Measurements from ENCODE around the gene RAD51.

The RAD51 gene

DNA sequence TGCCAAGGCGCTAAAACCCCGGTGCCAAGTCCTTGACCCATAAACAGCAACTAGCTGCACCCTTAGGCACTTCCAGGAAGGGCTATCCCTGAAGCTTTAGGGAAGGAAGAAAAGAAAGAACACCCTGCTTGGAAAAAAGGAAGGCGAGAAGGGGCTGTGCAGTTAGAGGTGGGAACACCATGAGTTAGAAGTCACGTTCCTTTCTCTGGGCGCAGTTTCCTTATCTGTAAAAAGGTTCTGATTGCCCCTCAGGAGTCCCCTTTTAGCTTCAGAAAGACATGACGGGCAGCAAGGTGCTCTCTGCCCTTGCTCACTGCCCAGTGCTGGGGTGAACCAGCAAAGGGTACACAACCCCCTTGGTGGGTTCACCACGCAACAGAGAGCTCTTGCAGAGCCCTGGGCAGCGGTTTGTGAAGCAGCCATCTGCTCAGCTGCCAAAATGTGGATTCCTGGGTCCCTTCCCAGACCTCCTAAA, 69.7 kb downstream of the RAD51 start:
- DNase-seq: no peak

DNA sequence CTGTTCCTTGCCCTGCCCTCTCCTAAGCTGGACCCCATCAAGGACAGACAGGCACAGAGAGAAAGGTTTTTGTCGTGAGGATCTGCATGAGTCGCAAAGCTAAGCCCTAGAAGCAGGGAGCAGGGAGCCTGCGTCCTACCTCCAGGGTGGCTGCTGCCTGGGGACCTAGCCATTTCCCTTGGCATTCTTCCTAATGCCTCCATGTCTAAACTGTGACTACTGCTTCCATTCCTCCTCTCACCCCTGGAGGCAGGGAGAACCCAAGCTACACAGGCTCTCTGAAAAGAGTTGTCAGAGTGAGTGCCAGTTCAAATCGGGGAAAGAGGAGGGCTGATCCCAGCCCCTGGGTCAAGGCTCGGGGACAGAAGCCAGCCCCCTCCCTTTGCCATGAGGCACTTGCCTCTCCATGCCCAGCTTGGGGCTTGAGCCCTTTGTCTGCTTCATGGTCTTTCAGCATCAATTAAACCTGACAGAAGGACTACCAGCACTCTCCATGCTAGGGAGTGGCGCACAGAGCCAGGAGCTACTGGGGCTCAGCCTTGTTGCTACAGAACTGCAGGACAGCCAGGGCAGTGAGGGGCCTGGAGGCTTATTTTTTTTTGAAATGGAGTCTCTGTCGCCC, 71.3 kb downstream of the RAD51 start:
- DNase-seq: peak; percentile 49

DNA sequence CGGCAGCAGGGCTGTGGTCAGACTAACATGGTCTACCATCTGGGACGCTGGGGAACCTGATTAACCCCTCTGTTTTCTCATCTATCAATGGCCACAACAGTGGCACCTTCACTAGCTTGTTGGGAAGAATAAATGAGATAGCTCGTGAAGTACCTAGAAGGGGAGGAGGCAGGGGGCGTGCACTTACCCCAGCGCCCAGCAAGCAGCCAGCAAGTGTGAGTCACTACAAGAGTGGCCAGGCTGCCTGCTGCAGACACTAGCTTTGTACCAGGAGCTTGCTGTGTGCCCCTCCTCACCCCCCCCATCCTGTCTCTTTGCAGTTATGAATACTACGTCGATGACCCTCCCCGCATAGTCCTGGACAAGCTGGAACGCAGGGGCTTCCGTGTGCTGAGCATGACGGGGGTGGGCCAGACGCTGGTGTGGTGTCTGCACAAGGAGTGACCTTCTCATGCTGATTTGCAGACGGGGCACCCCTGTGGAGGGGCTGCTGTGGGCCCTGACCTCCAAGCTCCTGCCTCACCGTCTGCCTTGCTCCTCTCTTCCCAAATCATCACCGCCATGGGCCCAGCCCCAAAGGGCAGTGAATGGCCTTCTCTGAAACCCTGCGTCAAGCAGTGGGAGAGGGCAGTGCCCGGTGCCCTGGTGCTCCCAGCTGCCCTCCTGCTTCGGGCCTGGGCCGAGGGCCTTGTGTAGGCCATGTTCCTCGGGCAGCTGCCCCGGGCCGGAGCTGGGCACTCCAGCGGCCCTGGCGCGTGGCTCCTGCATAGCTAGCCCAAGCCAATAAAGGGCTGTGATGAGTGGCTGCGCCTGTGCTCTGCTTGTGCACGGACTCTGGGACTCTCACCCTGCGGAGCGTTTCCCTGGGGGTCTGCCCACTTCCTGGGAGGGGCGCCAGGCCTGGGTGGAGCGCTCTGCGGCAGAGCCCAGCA, 72.2 kb downstream of the RAD51 start:
- no peak for DNase-seq

DNA sequence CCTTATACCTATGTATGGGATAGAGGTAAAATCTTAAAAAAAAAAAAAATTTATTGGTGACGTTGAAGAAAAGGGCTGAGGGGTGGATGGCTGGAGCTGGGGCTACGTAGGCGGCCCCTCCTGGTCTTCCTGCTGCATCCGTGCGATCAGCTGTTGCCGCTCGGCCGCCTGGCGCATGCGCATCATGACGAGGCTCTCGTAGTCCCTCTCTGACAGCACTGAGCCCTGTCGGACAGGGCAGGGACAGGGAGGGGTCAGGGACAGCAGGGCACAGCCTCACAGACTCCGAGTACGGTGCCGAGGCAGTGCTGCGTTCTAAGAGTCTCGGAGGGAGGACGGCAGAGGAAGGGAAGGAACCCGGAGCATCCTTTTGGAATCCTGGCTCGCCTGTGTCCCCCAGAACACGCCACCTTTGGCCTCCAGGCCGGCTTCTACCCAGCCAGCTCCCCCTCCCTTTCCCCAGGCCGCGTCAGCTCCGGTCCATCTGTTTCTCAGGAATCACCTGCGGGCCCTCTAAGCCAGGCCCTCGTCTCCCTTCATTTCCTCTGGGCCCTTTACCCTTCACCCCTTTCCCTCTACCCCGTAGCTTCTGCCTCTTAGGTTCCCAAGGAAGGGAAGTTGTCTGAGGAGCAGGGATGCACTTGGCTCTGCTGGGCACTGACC, 73.0 kb downstream of the RAD51 start:
- no peak for DNase-seq

DNA sequence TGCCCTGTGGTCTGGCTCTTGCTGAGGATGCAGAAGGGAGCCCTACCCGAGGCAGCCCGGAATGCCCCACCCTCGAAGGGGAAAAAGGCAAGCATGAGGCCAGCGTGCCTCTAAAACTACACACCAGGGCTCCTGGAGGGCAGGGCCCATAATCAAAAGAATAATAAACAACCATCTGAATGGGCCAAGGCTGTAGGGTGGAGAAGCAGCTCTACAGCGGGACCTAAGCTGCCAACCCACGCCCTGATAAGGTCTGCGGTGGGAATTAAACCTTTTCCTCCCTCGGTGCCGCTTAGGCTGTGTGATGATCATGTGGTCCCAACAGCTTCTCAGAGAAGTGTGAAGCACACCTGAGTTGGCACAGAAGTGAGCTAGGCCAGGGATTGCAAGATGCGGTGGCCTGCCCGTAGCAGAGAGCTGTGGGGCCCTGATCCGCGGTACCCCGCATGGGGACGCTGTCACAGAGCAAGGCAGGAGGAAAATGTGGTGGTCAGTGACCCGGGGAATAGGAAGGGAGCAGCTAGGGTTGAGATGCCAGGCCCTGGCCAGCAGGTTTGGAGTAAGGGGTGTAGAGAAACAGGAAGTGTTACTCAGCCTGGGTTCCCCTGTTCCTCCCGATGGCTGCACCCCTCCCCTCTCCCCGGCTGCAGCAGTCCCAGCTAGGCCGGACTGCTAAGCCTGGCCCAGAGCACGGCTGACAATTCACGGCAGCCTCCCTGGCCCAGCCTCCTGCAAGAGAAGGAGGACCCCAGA, 73.7 kb downstream of the RAD51 start:
- no peak for DNase-seq

DNA sequence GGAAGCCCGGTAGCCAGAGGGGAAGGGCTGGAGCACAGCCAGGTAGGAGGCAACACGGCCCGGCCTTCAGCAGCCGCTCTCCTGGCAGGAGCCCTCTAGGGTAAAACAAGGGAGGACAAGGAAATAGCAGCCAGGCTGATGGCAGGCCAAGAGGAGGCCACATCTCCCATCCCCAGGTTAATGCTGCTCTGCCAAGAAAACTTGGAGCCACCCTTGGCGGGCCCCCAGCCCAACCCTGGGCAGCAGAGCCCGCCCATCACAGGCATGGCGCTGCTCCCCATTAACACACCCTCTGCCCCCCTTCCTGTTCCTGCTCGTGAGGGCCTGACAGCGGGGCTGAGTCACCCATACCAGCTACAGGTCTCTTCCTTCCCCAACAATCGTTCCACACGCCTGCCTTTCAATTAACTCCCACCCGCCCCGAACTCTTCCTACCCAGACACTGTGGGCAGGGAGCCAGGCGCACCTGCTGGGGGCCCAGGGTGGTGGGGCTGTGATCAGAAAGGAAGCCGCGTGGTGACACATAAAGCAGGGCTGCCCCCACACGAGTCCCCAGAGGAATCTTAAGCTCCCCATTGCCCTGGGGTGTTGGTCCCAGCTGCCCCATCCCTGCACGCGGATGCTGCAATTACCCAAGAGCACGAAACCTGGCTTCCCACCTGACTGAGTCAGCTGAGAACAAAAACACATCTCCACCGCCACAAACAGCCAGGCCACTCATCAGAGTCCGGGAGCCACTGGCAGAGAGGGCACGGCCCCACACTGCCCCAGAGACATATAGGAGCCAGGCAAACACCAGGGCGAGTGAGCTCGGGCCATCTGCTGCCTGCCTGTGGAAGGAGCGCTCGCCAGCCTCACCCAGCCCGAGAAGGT, 74.5 kb downstream of the RAD51 start, which contains the start of gene C15orf62:
TSS of gene C15orf62 (plus strand) at position 707 of the 873 bp plus-strand sequence. CDS start 516 bp downstream, outside the sequence.
- peak; percentile 34 for DNase-seq

DNA sequence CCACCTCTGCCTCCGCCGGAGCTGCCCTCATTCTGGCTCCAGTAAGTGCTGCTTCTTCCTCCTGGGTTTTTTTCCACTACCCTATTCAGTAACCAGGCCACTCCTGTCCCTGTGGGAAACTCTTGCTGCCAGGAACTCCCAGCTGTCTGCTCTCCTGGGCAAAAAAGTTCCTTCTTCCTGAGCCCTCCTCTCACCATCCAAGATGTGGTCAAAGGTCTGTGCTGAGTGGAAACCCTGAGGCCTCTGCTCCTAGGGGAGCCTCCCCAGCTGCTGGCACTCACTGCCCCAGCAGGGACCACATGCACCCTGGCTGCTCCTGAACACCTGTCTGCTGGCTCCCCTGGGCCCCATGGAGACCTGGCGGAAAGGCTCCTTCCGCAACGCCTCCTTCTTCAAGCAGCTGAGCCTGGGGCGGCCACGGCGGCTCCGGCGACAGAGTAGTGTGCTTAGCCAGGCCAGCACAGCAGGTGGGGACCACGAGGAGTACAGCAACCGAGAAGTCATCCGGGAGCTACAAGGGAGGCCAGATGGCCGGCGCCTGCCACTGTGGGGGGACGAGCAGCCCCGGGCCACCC, 75.3 kb downstream of the RAD51 start:
- no peak for DNase-seq

DNA sequence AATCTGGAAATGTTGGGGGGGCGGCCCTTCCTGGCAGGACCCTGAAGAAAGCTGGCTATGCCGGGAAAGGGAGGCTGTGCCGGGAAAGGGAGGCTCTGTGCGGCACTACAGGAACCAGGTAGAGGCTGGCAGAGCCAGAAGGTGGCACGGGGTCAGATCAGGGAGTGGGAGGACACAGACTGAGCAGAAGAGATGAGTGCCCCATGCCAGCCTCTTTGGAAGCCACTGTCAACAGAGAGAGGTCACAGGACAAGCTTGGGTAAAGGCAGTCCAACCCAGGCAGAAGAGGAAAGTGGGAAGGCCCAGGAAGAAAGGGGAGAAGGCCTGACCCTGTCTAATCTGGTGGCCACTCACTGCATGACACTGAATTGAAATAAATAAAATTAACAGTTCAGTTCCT, 76.3 kb downstream of the RAD51 start:
- DNase-seq: no peak

DNA sequence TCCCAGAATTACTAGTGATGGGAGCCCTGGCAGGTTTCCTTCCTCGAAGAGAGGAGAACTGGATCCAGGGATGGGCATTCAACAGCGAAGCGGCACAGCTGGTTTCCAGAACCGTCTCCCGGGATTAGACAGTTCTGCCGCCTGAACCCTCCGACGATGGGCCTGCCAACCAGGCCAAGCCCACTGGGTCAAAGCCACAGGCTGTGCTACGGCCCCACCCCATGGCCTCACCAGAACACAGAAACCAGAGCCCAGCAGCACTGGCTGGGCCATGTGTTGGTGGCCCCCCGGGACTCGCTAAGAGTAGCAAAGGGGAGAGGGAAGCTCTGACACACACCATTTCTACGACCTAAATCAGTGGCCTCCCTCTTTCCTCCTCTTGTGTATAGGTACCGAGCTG, 77.0 kb downstream of the RAD51 start:
- no peak for DNase-seq

DNA sequence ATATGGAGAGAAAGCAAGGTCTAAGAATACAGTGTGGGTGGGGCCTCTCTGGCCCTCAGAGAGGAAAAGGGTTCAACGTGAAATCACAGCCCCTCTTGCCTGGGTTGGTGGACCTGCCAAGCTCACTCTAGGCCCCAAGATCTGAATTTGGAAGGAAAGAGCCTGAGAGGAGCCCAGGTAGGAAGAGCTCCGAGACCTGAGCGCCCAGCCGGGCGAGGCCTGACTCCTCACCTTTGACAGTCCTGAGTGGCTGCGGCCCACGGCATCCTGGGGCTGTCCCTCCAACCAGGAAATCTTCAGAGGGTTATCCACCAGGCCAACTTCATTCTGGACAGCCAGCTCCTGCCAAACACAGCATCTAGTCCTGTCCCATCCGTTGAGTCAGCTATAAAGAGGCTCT, 78.5 kb downstream of the RAD51 start:
- DNase-seq: no peak

DNA sequence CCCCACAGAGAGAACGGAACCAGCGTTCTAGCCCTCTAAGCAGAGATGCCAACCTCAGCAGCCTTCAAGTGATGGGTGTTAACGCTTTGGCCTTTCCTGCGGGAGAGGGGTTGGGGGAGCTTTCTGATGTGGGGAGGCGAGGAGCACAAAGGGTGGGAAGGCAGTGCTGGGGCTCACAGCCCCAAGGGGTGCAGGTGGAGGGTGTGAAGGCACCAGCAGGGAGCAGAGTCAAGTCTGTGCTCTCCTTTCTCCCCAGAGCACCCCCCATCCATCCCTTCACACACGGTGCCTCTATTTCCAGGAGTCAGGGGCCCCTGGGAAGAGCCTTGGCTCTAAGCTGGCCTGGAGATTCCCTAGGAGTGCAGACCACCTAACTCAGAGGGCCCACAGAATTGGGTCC, 78.9 kb downstream of the RAD51 start:
- DNase-seq: no peak

DNA sequence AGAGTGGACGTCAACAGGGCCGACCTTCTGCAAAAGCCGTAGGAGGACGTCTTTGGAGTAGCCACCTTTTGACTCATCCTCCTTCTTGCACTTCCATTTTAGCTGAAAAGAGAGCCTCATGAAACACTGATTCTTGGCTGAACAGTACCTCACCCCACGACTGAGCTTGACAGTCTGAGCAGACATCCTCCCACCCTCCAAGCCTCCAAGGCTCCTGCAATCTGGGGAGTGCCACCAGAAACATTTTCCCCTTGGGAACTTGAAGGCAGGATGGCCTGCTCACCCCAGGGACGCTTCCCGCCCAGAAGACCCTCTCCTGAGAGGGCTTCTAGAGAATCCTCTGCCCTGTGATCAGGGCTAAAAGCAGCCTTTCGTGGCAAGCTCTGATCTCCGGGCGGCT, 80.0 kb downstream of the RAD51 start:
- DNase-seq: no peak

DNA sequence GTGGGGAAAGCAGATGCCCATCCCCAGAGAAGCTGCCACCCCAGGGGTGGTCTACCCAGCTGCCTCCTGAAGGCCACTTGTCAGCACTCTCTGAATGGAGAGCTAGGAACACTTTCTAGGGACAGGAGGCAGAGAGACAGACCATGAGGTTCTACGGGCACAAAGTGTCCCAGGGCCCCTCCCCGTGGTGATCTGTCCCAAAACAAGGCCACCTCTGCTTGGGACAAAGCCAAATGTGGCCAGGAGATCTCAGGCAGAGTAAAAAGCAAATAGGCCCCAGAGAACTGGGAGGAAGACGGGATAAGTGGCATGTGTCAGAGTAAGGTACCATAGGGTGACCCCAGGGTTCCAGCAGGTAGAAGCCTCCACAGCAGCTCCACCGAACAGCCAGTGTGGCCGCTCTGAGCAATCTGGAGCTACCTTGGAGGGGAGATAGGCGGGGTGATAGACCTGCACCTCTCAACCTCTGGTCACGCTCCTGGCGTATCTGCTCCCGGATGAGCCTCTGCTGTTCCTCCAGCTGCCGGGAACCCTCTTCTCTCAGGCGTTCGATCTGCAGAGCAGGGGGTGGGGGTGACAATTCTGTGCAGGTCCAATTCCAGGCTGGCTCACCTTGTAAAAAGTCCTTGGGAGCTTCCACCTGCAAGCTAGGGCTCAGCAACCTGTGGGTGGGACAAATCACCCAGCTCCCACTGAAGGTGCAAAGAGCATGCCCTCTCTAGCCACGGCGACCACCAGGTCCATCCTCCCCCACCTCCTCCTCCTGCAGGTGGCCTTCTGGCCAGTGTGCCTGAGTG, 81.0 kb downstream of the RAD51 start:
- DNase-seq: no peak

DNA sequence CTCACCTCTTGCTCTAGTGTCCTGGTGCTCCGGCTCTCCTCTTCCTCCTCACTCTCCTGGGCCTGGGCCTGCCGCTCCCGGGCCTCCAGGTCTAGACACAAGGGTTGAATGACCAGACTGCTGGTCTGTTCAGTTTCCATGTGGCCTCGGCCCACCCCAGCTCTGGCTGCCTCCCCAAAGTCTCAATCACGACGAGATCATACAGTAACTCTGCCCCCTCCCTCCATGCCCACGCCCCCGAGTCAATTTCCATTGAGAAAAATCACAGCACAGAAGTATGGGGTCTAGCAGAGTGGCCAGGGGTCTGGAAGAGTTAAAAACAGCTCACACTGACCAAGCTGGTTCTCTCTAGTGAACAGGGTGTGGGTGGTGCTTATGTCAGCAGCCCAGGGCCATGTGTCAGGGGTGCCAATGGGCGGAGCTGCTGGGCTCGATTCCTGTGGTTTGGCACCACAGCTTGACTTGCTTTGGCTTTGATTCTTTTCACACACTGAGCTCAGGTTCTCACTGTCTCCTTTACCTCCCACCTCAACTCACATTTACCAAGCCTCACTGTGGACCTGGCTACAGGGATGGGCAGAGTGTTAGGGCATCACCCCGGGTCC, 81.7 kb downstream of the RAD51 start:
- DNase-seq: no peak

Data from fibroblast of skin of right biceps (primary cell).